Uterus (tissue), 2 donors: ENCODE results near the gene HDAC4.

Source experiments
- CTCF ChIP-seq, 4 experiments: fragments of 200-600 bp in 2 of 4; fragments of 450-650 bp in 2 of 4; sonication (generic) in 2 of 4; IDR thresholded peaks; one replicate each; pipeline ENCODE4 v1.5.1; 2016 to 2019; ENCODE audit warnings: antibody characterized with exemption in 4 of 4, mild to moderate bottlenecking in 2 of 4, moderate library complexity in 1 of 4
- POLR2A ChIP-seq, 2 donors: fragments of 450-650 bp; IDR thresholded peaks; one replicate each; pipeline ENCODE4 v1.6.1; 2016; ENCODE audit warnings: antibody characterized with exemption in 2 of 2, mild to moderate bottlenecking in 1 of 2, moderate library complexity in 1 of 2

- TF ChIP-seq CTCF (IDR thresholded peaks at IDR 0.05), result no peak
- TF ChIP-seq POLR2A (IDR thresholded peaks at IDR 0.05), result no peak
These were observed 40.8 kb downstream of the HDAC4 start for GRCh38 chr2:239360008-239360407.
